Activated T-helper 1 cell treated with anti-CD3 and anti-CD28 coated beads, Interleukin-2, amount 50 U/mL, for 16 hours (primary cell): ENCODE measurements around the gene DTD1.

Experiments used
- DNase-seq, 2 donors: peaks; one replicate each; pipeline ENCODE4 v3.0.0-alpha.2; 2020; ENCODE audit warnings: low read depth in 1 of 2, low spot score in 1 of 2

Gene DTD1

DNA sequence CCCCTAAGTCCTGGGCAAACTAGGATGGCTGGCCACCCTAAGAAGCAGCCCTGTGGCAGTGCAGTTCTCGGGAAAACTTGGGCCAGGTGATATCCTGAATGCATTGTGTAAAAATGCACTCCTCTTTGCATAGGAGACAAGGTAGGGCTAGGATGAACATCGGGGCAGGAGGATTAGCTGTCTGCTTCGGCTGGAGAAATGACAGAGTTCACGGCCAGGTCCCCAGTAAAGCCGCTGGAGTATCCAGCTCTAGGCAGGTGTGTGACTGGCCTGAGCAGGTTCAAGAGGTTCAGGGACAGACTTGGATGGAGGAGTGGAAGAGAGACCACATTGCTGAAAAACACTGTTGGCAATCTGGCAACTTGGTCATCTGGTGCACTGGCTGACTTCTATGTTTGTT is 26.4 kb downstream of the DTD1 start:
- DNase-seq: no peak

DNA sequence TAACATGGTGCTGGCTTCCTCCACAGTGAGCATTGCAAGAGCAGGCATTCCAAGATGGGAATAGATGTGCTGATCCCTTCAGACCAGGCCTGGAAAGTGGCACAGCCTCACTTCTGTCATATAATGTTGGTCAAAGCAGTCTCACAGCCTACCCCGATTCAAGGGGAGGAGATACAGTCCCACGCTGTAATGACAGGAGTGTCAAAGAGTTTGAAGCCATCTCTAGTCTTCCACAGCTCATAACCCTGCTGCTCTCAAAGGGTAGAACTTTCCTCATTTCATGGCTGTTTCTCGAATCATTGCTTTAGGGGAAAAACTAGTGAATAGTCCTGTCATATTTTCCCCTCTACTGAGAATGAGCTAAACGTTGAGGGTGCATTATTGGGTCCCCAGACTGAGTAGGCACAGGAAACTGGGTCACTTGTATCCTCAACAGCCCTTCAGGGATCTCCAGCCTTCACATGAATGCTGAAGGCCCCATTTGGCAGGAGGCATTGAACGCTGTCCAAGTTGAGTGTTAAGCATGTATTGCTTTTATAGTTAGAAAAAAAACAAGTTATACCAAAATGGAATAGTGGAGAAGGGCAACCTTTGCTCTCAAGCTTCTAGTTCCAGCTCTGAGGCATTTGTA is 27.3 kb downstream of the DTD1 start:
- no peak for DNase-seq

DNA sequence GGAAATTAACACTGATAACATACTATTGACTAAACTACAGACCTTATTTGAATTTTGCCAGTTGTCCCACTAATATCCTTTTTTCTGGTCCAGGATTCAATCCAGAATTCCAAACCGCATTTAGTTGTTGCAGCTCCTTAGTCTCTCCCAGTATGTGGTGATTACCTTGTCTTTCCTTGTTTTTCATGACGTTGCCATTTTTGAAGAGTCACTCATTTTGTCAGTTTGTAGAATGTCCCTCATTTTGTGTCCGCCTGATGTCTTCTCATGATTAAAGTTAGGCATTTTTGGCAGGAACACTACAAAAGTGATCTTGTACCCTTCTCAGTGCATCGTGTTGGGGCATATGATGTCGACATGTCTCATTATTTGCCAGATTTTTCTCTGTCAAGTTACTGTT is 33.1 kb downstream of the DTD1 start:
- DNase-seq: no peak

DNA sequence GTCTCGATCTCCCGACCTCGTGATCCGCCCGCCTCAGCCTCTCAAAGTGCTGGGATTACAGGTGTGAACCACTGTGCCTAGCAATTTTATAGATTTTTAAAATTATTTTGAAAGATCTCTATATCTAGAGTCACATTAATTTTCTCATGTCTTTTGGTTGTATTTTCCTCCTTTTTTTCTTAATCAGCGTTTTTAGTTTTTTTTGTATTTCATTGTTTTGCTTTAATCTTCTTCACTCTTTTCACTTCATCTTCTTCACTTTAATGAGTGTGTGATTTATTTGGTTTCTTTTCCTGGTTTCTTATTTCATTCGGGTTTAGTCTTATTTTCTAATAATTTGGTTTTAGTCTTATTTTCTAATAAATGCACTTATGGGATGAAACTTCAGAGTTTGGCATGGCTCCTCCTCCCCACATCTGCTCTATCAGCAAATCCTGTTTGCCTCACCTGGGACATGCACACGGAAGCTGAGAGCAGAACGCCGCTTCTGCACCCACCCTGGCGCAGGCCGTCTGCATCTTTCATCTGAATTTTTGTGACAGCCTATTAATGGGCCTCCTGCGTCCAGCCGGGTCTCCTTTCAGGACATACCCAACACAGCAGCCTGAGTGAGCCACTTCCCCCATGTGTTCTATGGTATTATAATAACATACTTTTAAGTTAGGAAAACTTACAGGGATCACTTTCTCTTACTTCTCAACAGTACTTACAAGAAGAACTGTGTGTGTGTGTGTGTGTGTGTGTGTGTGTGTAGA is 35.5 kb downstream of the DTD1 start:
- no peak for DNase-seq

DNA sequence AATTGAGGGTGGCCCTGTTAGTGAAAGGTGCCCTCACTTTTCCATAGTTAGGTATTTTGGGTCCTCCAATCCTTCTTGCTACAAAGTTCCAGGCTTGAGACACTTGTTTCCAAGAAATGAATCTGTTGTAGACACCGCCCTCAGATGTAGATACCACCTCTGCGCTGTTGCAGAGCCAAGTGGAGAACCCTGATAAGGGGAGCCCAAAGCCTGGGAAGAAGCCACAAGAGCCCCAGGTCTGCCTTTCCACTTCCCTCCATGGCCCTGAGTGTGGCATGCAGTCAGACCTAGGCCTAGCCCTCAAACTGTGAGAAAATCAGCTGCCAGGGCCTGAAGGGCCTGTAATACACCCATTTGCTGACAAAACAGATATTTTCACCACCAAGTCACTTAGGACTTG is 37.1 kb downstream of the DTD1 start:
- DNase-seq: no peak

DNA sequence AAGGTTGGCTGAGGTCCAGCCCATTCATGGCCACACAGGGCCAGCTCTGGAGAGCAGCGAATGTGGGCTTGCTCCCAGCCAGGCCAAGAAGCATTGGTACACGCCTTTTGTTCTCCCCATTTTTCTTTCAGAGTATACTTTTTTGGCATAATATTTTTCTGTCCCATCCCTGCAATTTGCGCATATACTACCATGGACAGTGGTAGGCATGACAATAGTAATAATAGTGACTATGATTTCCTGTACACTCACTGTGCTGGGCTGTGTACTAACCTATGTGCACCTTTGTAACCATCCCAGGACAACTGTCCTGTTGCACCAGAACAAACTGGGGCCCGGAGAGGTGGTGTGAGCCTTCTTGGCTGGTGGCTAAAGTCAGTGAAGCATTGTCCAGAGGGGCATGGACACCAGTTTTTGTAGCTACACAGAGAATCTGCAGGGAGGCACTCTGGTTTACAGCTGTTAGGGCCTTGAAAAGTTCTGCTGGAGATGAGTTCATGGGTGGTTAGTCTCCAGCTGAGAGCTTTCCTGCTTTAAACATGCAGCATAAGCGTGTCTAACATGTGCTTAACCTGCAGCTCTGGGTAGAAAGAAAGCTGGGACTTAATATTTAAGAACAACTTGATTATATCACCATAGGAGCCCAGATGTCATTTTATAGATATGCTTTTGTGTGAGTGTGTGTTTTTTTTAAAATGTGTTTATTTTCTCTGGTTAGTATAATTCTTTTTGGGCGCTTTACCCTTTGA is 38.2 kb downstream of the DTD1 start:
- DNase-seq: no peak

DNA sequence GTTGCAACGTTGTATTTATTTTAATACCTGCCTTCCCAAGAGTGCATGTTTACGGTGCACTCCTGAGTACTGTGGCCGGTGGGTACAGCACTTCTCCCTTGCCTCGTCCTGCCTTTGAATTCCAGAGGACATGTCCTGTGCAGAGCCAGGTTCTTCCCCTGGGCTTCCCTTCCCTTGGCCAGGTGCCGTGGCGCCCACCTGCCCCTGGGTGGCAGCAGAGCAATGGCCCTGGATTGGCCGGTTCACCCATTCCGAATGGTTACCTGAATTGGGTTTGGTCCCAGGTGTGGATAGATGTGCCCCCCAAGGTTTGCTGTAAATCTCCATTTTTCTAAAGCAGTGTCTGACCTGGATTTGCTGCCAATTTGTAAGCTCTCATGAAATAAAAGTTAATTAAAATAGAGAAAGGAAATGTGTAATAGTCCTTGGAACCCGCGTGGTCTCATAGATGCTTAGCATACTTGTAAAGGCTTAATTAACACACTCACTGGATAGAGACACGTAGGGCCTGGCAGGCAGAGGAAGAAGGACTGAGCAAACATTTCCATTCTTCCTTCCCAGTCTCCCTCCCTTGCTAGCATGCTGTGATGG is 40.6 kb downstream of the DTD1 start:
- no peak for DNase-seq

DNA sequence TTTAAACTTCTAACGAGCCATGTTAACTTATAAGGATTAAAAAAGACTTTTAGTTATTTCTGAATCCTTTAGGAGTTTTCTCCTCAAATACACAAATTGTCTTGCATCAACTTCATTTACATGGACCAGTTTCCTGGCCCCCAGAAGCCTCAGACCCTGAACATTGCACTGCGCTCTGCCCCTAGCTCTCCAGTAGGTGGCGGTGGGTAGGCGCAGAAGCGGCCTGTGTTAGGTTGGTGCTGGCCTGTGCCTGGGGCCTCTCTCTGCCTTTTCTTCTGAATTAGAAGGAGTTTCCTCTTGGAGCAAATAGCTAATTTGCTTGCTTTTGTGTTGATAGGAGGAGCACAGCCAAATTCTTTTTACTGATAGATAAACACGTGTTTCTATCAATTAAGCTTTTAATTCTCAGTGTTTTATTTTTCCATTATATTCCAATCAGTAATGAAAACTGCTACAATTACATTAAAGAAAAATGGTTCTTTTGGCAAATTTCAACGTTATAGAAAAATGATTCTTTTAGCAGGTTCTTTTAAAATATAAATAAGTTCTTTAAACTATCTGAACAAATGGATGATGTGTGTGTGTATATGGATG is 44.4 kb downstream of the DTD1 start:
- DNase-seq: peak in 1 of 2 donors; percentile 6

DNA sequence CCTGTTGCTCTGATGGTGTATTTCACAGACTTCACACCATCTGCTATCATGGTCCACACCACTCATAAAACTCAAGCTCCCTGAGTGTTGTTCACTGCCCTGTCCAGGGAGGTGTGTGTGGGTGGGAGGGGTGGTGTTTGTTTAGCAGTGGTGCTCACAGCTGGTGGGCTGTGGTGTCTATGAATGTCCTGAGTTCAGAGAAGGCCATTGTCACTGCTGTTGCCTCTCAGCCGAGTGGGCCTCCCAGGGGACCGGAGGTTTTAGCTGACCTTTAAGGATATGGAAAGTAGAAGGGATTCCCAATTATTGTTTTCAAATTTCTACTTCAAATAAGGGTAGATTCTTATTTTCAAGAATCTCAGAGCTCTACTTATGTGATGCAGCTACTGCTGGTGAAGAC is 45.6 kb downstream of the DTD1 start:
- DNase-seq: no peak

DNA sequence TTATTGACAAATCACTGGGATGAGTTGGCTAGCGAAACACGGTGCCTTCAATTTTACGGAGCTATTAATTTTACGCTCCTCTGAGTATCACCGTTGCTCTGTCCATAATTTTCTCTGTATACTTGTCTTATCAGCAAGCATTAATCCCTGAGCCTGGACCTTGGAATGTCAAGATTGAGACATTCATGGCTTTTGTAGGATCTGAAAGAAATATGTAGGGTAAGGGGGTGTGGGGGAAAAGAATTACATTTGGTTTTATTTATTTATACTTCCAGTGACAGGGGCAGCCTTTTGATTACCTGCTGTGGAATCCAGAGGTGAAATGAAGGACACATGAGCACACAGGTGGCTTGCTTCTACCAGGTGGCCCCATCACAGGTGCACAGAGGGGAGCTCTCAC is 46.6 kb downstream of the DTD1 start:
- DNase-seq: no peak

DNA sequence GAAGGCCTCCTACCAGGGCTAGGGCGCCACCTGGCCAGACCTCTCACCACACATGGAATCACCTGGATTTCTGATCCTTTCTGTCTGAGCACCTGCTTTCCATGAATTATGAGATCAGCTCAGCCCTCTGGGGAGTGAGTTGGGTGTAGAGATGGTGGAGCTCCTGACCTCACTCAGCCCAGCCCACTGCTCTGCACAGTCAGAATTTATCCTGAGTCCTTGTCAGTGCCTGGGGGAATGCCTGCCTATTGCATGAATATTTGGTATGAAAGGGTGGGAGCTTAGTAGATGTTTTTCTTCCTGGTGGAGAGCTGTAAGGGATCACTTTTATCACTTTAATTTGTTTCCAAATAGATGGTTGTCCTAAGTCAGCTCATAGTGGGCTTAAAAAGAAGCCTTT is 47.5 kb downstream of the DTD1 start:
- no peak for DNase-seq

DNA sequence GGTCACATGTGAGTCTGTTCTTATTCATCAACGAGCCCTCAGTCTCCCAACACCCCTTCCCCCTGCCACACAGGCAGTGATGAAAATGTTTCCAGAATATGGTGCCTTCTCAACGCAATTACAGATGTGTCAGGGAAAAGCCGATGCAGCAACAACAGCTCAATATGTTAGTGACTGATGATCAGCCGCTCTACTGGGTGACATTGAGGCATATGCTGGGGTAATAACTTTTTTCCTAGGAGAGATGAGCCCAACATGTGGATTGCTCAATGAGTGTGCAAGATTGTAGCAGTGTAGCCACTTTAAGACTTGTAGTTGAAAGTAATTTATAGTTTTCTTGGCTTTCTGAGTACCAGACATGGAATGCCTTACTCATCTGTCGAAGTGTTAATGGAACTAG is 49.4 kb downstream of the DTD1 start:
- no peak for DNase-seq

DNA sequence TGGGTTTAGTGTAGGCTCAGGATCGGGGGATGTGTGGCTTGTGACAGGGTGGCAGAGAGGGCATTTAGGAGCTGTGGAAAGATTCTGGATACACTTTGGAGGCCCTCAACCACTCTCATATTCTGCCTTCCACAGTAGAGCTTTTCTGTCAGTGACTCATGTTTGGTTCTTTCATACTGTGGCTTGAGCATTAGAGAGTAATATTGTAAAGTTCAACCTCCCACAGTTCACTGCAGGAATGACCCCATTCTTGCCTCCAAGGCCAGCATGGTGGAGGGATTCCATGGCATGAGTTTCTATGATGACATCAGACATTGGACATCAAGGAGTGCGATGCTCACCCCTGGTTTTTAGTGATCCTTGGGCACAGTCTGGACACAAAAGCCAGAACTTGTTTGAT is 50.9 kb downstream of the DTD1 start:
- no peak for DNase-seq

DNA sequence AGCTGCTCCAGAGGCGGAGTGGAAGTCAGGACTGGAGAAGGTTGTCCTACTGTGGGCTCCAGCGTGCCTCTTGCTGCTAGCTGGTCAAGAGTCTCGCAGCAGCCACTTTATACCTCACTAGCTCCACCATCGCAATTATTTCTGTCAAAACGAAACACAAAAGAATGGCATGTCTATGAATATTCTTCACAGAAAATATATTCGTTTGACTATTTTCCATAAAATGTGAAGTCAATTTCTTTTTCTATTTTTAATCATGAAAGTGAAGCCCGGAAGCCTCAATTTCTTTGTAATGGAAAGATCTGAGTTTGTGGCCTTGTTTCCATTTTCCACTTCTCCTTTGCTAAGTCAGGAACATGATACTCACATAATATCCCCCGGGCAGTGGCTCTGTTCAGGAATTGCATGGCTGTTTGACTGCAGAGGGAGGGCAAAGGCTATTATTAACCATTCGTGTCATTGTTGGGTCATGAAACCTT is 51.7 kb downstream of the DTD1 start:
- no peak for DNase-seq

DNA sequence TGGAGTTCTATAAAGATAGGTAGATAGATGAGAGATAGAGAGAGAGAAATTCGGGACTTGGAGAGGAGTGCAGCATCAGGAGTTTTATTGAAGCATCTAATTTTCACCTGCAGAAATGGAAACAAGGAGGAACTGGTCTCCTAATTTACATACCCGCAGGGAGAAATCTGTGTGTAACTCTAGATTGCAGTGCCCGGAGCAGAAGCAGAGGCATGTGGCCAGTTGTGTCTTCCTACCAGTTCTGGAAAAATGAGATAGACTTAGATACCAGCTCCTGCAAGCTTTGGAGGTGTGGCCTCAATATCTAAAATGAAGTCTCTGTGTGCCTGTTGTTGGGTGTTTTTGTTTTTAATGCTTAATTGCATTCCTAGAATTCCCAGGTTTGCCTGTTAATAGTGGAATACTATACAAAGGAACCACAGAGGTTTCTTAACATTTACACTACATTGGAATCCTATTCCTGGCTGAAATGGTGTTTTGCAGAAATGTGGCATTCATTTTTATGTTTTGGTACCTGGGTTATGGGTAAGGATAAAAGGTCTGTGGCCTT is 57.4 kb downstream of the DTD1 start:
- no peak for DNase-seq

DNA sequence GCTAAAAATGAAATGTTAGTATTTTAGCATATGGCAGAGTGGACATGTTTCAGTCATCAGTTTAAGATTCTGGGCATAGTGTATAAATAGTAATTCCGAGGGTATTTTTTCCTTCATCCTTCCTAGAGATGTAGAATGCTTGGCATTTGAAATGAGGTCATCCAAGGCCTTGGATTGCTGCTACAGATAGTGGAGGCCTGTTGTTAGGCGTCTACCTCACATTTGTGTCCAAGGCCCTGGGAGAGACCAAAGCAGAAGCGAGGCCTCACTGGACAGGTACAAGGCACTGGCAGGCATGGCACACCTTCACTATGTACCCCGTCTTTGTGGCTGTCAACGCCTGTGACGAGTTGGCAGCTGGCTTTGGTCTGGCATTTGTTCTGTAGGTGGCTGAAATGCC is 58.0 kb downstream of the DTD1 start:
- no peak for DNase-seq

DNA sequence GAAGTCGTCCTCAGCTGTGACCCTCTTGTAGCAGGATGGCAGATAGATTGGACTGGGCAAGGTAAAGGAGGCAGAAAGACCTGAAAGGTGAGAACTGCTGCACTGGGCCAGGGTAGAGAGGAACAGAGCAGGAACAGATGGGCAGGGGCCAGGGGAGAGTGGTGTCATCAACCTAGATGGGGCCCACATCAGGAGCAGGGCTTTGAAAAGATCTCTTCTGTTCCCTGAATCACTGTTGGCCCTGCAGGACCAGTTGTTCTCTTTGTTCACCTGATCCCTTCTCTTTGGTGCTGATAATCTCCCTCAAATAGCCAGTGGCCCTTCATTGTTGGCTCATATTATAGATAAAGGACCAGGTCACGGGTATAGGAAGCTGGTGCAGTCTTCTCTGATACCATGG is 59.9 kb downstream of the DTD1 start:
- DNase-seq: no peak

DNA sequence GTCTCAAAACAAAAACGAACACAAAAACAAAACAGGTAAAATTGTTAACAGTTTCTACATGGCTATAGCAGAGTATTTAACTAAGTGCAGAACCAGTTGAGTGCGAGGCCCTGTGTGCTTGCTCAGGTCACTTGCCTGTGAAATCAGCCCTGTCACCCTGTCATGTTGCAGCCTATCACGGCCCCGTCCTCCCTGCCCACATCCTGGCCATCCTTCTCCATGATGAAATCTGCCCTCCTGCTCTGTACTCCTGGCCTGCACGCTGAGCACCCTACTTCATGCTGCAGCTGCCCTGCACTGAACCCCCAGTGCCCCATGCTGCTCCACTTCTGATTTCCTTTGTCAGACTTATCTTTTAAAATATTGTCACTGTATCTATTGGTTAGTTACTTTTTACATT is 62.4 kb downstream of the DTD1 start:
- no peak for DNase-seq

DNA sequence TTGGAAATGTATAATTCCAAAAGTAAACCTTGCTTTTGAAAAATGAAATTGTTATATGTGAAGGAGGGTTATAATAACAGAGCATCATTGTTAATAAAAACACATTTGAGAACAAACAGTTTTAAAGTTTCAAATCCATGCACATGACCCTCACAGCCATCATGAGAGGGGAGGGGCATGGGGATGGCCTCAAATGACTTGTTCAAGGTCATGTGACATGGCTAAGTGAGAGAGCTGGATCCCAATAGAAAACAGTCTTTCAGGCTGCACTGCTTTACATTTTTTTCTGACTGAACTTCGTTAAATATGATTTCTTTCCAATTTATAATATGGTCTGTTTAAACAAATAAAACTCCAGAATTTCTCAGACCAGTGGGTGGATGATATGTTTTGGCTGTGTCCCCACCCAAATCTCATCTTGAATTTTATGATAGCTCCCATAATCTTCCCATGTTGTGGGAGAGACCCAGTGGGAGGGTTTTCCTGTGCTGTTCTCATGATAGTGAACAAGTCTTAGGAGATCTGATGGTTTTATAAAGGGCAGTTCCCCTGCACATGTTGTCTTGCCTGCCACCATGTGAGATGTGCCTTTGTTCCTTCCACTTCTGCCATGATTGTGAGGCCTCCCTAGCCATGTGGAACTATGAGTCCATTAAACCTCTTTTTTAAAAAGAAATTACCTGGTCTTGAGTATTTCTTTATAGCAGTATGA is 66.0 kb downstream of the DTD1 start:
- no peak for DNase-seq

DNA sequence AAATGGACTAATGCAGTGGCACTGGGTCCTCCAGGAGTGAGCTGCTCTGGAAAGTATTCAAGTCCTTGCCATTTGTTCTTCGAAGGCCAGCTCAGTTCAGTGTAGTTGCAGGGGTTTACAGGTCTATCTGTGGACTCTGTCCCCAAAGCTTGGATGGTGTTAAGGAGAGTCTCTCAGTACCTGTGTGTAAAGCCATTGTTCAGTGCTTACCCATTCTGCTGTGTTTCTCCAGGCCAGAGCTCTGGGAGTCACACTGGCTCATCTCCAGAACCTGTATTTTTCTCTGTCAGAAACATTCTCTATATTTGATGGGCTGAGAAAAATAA is 66.6 kb downstream of the DTD1 start:
- DNase-seq: no peak

DNA sequence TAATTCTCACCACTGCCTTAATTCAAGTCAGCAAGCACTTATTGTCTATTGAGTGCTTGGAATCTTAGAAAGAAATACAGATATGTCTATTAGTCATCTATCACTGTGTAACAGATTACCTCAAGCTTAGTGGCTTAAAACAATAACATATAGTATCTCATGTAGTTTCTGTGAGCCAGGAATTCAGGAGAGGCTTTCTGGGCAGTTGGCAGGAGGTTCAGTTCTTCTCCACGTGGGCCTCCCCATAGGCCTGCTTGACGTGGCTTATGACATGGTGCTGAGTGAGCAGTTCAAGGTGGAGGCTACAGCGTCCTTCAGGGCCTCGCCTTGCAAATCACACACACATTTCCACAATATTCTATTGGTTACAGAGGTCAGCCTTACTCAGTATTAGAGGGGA is 69.7 kb downstream of the DTD1 start:
- DNase-seq: no peak
